HG03354 (cell line): ENCODE measurements around the gene ROBO1.

Source experiments
- ATAC-seq: cut with Tn5 transposase; IDR thresholded peaks from one replicate; pipeline ENCODE4 v1.9.1; 2021; ENCODE audit warnings: mild to moderate bottlenecking; ENCODE audit not compliant: unreplicated experiment, poor library complexity, severe bottlenecking

Gene ROBO1

DNA sequence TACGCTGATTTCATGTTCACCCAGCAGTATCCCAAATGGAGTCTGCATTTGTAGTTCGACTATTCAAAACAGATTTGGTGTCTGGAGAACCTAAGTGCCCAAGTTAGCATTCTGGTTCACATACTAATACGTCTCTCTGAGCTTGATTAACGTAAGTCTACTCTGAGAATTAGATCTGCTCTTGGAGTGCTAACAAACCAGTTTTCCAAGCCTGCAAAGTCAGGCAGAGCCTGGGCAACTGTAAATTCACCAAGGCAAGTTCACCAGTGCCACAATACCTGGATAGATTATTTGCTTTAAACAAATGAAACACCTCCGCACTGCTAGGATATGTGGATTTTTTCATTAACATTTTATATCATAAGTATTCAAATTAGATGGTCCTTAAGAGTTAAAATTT, 912.6 kb downstream of the ROBO1 start:
- no peak for ATAC-seq

GRCh38 chr3:78848392-78849288, 919.2 kb downstream of the ROBO1 start:
- no peak for ATAC-seq

GRCh38 chr3:78847603-78848002, 920.2 kb downstream of the ROBO1 start:
- ATAC-seq, result no peak

DNA sequence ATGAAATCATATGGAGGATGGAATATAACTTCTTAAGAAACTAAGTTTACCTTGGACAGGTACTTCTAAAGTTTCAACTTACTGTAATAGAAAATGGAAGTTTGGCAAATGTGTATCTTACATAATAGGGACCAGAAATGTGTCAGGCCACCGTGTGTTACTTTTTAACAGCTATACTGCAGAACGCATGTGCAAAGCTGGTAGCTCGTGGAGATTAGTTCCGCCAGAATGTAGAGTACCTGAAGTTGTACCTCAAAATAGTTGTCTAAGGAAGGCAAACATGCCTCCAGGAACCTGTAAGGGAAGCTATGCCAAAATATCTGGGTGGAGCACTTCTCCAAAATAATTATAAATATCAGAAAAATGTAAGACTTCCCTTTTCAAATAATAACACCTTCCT, 920.6 kb downstream of the ROBO1 start:
- no peak for ATAC-seq

- no peak for ATAC-seq
Measured at GRCh38 chr3:78846718-78847117, 921.1 kb downstream of the ROBO1 start.

DNA sequence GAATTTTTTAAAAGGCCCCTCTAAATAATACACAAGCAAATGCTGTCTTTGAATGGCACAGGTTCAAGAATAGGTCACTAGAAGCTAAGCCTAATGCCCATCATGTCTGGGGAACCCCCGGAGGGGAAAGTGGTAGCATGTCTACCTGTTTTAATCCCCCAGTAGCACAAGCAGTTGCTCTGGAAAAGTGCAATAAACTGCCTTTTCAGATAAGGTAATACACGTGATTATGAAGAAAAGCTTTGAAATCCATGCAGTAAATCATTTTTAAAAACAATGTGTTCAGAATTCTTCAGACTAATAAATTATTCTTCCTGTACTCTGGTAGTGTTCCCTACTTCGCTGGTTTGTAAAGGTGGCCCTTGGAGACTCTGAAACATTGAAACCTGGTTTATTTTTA, 922.2 kb downstream of the ROBO1 start:
- no peak for ATAC-seq

DNA sequence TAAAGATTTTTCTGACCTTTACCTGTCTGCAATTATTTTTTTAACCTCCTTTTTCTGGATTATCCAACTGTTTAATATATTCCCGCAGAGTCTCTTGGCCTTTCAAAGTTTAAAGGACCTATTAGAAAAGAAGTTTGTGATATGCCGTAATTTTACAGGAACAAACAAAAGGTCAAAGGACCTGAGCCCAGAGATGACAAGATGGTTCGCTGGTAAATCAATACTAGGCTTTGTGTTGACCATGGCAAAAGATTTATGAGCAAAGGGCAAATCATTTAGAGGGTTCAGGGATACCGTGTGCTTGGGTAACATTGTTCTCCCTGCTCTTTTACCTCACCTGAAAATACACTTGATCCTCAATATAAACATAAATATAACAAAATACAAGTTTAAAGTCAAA, 923.5 kb downstream of the ROBO1 start:
- no peak for ATAC-seq

- no peak for ATAC-seq
Measured at GRCh38 chr3:78839693-78840092, 928.1 kb downstream of the ROBO1 start.

DNA sequence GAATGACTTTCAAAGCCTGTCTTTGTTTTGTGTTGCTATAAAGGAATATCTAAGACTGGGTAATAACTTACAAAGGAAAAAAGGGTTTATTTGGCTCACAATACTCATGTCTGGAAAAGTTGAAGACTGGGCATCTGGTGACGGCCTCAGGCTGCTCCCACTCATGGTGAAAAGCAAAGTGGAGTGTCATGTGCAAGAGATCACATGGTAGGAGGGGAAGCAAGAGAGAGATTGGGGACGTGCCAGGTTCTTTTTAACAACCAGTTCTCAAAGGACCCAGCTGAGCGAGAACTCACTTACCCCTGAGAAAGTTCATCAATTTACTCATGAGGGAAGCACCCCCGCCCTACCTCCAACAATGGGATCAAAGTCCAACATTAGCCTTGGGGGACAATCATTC, 929.4 kb downstream of the ROBO1 start:
- no peak for ATAC-seq

GRCh38 chr3:78834910-78835309, 932.9 kb downstream of the ROBO1 start:
- no peak for ATAC-seq

- no peak for ATAC-seq
Measured at GRCh38 chr3:78832785-78833204, 935.0 kb downstream of the ROBO1 start.

- ATAC-seq, result no peak
Measured at GRCh38 chr3:78831446-78831972, 936.3 kb downstream of the ROBO1 start.

- ATAC-seq, result no peak
Measured at GRCh38 chr3:78830470-78830869, 937.3 kb downstream of the ROBO1 start.

- ATAC-seq, result no peak
Measured at GRCh38 chr3:78827618-78828017, 940.2 kb downstream of the ROBO1 start.

DNA sequence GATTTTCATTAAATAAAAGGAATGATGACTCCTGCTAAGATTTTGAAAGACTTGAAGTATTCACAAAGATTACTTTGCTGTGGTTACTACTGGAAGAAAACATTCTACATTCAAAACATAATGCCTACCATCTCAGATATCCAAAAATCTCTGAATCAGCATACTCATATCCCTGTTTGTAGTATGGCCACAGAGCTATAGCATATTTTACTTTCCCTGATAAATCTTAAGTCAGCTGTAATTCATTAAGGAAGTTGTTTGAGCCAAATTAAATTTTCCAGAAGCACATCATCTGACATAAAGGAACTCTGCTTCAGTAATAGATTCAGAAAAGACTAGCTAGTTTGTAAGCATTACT, 942.0 kb downstream of the ROBO1 start:
- ATAC-seq, result no peak

DNA sequence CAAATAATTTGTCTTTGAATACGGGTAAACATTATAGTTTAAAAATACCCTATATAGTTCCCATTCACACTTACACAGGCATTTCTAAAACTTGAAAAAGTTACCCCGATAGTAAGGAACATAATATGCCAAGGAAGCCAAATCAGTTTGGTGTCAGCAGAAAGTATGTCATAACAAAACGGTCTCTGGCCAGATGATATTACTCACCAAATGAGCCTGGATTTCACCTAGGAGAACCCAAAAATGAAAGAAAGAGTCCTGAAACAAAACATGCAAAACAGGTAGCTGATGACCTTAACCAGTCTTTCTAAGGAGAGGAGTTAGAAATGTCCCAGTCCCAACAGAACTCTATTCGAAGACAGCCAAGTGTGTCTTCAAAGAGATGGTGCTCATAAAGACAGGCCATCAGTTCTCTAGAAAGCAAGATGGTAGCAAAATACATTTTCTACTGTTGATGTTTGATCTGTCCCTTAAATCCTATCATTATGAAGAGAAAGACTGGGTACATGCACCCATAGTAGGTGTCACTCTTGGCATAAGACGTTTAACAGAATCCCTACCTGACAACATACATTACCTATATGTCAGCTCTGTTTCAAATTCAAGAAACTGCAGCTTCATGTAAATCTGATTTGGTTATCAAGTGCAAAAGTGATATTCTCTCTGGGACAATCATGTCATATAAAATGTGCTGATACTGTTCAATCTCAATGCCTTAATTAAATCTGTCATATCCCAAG, 942.5 kb downstream of the ROBO1 start:
- no peak for ATAC-seq

- no peak for ATAC-seq
Measured at GRCh38 chr3:78823859-78824258, 943.9 kb downstream of the ROBO1 start.

DNA sequence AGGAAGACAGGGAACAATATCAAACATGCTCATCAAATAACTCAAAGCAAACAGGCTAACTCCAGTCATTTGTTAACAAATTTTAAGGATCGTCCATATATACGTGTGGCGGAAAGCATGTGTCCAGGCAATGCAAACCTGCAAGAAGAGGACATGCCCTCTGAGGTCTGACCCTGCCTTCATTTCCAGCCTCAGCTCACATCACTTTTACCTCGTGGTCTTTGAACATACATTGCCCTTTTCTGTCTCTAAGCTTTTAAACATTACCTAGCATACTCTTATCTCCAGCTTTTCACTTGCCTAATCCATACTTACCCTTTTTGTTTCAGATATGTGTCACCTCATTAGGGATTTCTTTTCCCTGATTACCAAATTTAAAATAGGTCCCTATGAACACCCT, 944.4 kb downstream of the ROBO1 start:
- ATAC-seq, result no peak

- no peak for ATAC-seq
Measured at GRCh38 chr3:78822726-78823125, 945.1 kb downstream of the ROBO1 start.

DNA sequence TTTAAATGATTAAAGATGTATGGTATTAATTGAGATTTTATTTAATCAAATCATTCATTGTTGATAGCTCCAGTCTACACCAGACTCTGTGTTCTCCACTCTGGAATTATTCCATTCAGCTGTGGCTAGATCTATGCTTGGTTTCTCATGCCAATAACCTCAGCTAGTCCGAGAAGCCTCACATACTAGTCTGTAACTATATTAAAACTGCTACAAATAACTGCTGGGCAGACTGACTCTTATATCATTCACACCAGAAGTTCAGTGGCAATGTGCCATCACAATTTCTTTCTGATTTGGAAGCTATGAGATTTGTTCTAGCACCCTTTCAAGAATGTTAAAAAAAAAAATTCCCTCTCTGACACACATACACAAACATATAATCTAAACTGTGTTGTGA, 947.3 kb downstream of the ROBO1 start:
- ATAC-seq, result no peak
